ENCODE data around the gene C8G.

The C8G gene

DNA sequence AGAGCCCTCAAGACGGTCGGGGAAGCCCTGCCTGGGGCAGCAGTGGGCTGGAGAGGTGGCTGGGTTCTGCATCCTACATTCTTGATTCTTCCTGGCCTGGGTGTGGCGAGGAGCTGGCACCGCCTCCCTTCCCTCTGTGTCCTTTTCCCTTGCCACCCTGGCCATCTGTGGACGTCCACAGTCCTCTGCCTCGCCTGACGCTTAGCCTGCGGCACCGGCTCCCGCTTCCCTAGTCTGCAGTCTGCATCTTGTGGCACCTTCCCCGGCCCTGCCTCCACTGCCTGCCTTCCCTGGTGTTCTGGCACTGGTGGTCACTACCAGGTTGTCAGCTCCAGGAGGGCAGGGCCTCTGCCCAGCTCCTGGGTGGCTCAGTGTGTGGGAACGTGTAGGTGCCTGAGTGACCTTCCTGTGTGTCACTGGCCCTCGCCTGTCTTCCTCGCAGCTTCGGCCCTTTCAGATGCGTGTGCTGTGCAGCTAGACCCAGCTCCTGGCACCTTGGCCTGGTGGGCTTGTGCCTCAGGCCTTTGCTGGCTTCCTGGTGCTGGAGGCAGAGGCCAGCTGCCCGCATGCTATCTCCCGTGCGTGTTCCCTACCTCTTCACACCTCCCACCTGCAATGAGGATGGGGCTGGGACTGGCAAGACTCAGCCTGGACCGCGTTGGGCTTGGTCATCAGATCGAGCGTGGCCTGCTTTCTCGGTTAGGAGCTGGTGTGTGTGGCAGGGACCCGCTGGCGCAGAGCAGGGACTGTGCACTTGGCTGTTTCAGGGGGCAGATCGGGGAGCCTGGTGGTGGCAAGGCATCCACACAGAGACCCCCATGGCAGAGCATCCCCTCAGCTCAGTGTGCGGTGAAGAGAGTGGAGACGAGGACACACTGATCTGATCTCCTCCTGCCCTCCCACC, 37.8 kb upstream of the C8G start:
- Histone ChIP-seq H3K36me3 (ENCODE audit: control insufficient read depth, low read depth, low read length) (peaks cover 45% of the 10 kb centered on the region), H3K4me3 (ENCODE audit: low read length) (no peak overlapping the region), H3K27ac (ENCODE audit: low read length) (no peak overlapping the region), H3K27me3 (ENCODE audit: control insufficient read depth, insufficient read depth, low read length) (no peaks in the 10 kb centered on the region), H3K4me1 (ENCODE audit: control insufficient read depth, low read depth, low read length) (no peaks in the 10 kb centered on the region), H3K9ac (ENCODE audit: low read length) (no peak overlapping the region), H3K9me3 (ENCODE audit: control insufficient read depth, low read depth, low read length) (no peaks in the 10 kb centered on the region)

DNA sequence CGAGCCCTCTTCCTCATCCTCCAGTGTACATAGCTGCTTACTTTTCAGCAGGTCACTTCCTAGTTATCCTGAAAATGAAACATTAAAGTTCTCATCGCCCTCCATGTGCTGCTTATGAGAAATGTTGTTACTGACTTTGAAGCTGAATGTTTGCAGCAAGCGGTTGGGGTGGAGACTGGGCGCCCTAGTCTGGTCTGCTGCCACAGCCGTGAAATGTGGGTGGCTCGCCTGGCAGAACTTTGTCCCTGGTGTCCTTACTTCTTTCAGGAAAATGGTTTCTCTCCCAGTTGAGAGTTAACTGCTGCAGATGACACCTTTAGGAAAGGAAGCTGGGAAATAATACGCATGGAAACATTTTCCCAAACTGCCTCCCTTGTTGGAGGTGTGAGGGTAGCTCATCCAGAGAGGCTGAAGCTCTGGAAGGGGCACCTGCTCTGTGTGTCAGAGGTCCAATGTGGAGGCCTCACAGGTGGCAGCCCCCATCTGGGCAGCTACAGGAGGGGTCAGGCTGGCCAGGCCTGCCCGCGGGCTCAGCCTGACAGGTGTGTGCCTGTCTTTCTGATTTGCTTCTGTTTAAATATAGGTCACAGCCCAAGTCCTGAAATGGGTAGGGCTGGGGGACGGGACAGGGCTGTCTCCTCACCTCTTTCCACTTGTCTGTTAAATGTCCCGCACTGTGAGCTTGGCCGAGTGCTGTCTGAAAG, 34.7 kb upstream of the C8G start:
- Histone ChIP-seq H3K27me3 (ENCODE audit: control insufficient read depth, insufficient read depth, low read length) (no peaks in the 10 kb centered on the region), H3K9me3 (ENCODE audit: control insufficient read depth, low read depth, low read length) (no peaks in the 10 kb centered on the region), H3K36me3 (ENCODE audit: control insufficient read depth, low read depth, low read length) (peaks cover 47% of the 10 kb centered on the region), H3K4me3 (ENCODE audit: low read length) (no peak overlapping the region), H3K27ac (ENCODE audit: low read length) (no peak overlapping the region), H3K9ac (ENCODE audit: low read length) (no peak overlapping the region), H3K4me1 (ENCODE audit: control insufficient read depth, low read depth, low read length) (no peaks in the 10 kb centered on the region)

DNA sequence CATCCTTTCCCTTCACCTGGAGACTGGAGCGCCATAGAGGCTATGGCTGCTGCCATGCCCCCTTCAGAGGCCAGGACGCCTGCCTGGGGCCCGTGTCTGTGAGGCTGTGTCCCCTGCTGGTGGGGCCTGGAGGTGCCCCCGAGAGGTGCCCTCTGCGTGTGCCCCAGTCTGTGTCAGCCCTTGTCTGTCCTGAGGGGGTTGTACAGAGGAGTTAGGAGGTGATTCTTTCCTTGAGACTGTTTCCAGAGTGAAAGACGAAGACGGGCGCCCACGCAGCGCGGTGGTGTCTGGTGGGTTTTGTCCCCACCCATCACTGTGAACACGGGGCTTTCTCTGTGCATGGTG, 34.2 kb upstream of the C8G start:
- Histone ChIP-seq H3K27ac (ENCODE audit: low read length) (no peak overlapping the region), H3K36me3 (ENCODE audit: control insufficient read depth, low read depth, low read length) (peaks cover 51% of the 10 kb centered on the region), H3K4me3 (ENCODE audit: low read length) (no peak overlapping the region), H3K9me3 (ENCODE audit: control insufficient read depth, low read depth, low read length) (no peaks in the 10 kb centered on the region), H3K9ac (ENCODE audit: low read length) (no peak overlapping the region), H3K4me1 (ENCODE audit: control insufficient read depth, low read depth, low read length) (no peaks in the 10 kb centered on the region), H3K27me3 (ENCODE audit: control insufficient read depth, insufficient read depth, low read length) (no peaks in the 10 kb centered on the region)

DNA sequence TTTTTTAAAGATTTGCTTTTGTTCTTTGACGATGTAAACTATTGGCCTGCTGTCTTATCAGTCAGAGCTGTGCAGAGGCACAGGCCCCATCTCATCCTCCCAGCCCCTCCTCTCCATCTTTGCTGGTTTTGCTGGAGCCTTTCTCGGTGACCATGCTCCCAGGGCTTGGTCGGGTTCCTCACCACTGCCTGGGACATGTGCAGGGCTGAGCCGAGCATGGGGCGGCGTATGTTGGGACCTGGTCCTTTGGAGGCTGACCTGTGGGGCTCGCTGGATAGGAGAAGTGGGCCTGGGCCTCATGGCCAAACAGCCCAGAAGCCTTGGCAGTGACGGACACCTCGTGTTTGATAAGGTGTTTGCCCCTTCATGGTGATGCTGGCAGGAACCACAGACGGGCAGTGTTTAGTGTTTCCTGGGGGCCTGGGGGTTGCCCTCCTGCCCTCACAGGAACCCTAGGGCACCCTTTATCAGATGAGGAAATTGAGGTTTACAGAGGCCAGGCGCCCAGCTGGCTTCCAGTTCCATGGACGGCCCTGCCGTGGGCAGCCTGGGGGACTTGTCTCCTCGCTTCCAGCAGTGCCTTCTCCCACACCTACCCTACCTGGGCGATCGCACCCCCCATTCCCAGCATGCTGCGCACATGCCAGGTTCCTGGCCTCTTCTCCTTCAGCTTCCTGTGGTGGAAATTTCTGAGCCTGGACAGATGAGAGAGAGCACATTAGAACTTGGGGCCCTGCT, 31.2 kb upstream of the C8G start:
- H3K27ac ChIP-seq (ENCODE audit: low read length) = no peak overlapping the region
- H3K27me3 ChIP-seq (ENCODE audit: control insufficient read depth, insufficient read depth, low read length) = no peaks in the 10 kb centered on the region
- no peak overlapping the region for H3K9ac ChIP-seq (ENCODE audit: low read length)
- H3K36me3 ChIP-seq (ENCODE audit: control insufficient read depth, low read depth, low read length) = peaks cover 56% of the 10 kb centered on the region
- no peak overlapping the region for H3K4me3 ChIP-seq (ENCODE audit: low read length)
- H3K4me1 ChIP-seq (ENCODE audit: control insufficient read depth, low read depth, low read length) = no peaks in the 10 kb centered on the region
- no peaks in the 10 kb centered on the region for H3K9me3 ChIP-seq (ENCODE audit: control insufficient read depth, low read depth, low read length)

DNA sequence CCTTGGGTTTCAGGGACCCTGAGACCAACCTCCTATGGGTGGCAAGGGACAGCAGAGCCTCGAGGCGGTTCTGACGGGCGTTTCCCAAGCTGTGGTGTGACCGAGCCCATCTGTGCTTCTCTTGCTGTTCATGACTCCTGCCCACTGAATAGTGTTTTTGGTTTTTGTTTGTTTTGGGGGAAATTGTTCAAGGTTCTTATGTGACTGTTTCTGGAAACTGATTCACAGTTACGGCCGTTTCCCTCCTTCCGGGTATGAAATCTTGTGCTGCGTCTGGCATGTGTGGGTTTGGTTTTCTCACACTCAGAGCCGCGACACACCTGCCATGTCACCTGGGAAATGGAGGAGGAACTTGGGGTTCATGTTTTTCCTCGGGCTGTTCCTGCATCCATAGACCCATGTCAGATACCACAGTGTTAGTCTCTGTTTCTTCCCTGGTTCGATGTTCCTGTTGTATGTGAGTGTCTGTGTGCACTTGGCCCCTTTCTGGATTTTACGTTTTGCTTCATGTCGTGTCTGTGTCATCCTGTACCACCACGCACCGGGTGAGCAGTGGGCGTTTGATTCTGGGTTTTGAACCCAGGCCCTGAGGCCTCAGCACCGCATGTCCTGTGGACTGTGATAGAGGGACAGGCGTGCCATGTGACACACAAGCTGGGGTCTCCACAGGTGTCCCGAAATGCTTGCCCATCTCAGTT, 29.3 kb upstream of the C8G start:
- Histone ChIP-seq H3K9me3 (ENCODE audit: control insufficient read depth, low read depth, low read length) (no peaks in the 10 kb centered on the region), H3K27me3 (ENCODE audit: control insufficient read depth, insufficient read depth, low read length) (no peaks in the 10 kb centered on the region), H3K36me3 (ENCODE audit: control insufficient read depth, low read depth, low read length) (peaks cover 47% of the 10 kb centered on the region), H3K9ac (ENCODE audit: low read length) (no peak overlapping the region), H3K4me1 (ENCODE audit: control insufficient read depth, low read depth, low read length) (no peaks in the 10 kb centered on the region), H3K27ac (ENCODE audit: low read length) (no peak overlapping the region), H3K4me3 (ENCODE audit: low read length) (no peak overlapping the region)

DNA sequence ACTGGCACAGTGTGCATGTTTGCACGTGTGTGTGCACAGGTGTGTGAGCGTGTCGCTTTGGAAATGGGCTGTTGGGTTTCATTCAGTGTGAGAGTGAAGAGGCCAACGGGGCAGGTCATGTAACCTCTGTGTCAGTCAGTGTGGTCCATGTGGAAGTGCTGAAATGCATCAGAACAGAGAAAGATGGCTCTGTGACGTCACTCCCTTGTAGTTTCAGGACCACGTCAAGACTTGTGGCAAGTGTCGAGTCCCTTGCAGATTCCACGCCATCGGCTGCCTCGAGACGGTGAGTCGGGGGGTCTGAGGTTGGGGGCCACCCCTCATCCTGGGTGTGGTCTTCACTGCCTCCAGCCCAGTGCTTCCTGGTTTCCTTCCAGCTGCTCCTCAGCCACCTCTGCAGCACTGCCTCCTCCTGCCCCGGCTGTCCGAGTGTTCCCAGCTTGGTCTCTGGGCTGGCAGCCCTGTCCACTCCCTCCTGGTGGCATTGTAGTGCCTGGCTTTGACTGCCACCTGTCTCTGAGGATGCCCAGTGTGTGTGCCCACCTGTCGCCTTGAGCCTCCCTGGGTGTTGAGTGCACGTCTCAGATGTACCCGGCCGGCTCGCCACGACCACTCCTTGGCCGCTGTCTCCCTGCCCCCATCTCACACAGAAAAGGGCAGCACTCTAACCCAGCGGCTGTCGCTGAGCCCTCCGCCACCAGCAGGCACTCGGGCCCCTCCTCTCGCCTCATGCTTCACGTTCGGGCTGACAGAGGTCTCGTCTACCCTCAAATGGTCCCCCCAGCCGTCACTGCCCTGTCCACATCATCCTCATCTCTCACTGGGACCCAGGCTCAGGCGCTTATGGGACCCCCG, 28.5 kb upstream of the C8G start:
- Histone ChIP-seq H3K36me3 (ENCODE audit: control insufficient read depth, low read depth, low read length) (peaks cover 50% of the 10 kb centered on the region), H3K4me3 (ENCODE audit: low read length) (no peak overlapping the region), H3K27ac (ENCODE audit: low read length) (no peak overlapping the region)

DNA sequence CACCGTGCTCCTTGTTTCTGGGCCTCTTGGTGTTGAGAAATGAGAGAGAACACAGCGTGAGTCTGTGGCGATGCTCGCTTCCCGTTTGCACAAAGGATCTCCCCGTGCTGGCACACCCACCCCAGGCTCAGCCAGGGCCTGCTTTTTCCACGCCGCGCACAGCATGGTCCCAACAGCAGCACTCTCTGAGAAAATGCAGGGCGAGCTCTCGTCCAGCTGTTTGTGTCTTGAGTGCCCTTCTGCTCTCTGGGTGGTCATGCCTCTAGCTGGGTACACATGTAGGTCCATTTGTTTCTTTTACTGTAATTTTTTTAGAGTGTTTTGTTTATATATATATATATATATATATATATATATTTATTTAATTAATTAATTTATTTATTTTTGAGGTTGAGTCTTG, 27.1 kb upstream of the C8G start:
- Histone ChIP-seq H3K9me3 (ENCODE audit: control insufficient read depth, low read depth, low read length) (no peaks in the 10 kb centered on the region), H3K4me1 (ENCODE audit: control insufficient read depth, low read depth, low read length) (no peaks in the 10 kb centered on the region), H3K4me3 (ENCODE audit: low read length) (no peak overlapping the region), H3K27me3 (ENCODE audit: control insufficient read depth, insufficient read depth, low read length) (no peaks in the 10 kb centered on the region), H3K27ac (ENCODE audit: low read length) (no peak overlapping the region), H3K36me3 (ENCODE audit: control insufficient read depth, low read depth, low read length) (peaks cover 47% of the 10 kb centered on the region), H3K9ac (ENCODE audit: low read length) (no peak overlapping the region)

More for the DNA sequence above, 28.5 kb upstream of the C8G start:
- Histone ChIP-seq H3K9me3 (ENCODE audit: control insufficient read depth, low read depth, low read length) (no peaks in the 10 kb centered on the region), H3K9ac (ENCODE audit: low read length) (no peak overlapping the region), H3K27me3 (ENCODE audit: control insufficient read depth, insufficient read depth, low read length) (no peaks in the 10 kb centered on the region), H3K4me1 (ENCODE audit: control insufficient read depth, low read depth, low read length) (no peaks in the 10 kb centered on the region)

DNA sequence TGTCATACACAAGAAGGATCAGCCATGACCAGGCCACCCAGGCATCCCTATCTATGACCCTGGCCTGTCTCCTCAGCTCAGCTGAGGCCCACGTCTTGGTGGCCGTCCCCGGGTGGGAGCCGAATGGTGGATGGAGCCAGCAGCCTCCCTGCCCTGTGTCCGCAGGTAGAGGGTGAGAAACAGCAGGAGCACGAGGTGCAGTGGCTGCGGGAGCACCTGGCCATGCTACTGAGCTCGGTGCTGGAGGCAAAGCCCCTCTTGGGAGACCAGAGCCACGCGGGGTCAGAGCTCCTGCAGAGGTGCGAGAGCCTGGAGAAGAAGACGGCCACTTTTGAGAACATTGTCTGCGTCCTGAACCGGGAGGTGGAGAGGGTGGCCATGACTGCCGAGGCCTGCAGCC, 25.0 kb upstream of the C8G start:
- Histone ChIP-seq H3K27me3 (ENCODE audit: control insufficient read depth, insufficient read depth, low read length) (no peaks in the 10 kb centered on the region), H3K4me3 (ENCODE audit: low read length) (no peak overlapping the region), H3K9me3 (ENCODE audit: control insufficient read depth, low read depth, low read length) (no peaks in the 10 kb centered on the region), H3K36me3 (ENCODE audit: control insufficient read depth, low read depth, low read length) (peaks cover 51% of the 10 kb centered on the region), H3K4me1 (ENCODE audit: control insufficient read depth, low read depth, low read length) (no peaks in the 10 kb centered on the region), H3K9ac (ENCODE audit: low read length) (no peak overlapping the region), H3K27ac (ENCODE audit: low read length) (no peak overlapping the region)

DNA sequence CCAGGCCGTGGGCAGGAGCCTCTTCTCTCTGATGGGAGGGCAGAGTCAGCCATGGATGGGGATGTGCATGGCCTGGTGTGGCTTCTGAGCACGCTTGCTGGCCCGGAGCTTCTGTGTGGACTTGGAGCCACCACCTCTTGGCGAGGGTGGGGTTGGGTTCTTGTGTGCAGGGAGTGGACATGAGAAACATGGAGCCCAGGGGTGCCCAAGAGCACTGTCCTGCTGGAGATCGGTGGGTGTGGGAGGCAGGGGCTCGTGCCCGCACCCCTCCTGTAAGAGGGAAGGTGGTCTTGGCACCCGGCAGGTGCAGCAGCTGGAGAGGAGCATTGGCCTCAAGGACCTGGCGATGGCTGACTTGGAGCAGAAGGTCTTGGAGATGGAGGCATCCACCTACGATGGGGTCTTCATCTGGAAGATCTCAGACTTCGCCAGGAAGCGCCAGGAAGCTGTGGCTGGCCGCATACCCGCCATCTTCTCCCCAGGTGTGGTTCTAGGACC, 24.3 kb upstream of the C8G start:
- H3K27ac ChIP-seq (ENCODE audit: low read length) = no peak overlapping the region
- H3K9ac ChIP-seq (ENCODE audit: low read length) = no peak overlapping the region
- peaks cover 51% of the 10 kb centered on the region for H3K36me3 ChIP-seq (ENCODE audit: control insufficient read depth, low read depth, low read length)

DNA sequence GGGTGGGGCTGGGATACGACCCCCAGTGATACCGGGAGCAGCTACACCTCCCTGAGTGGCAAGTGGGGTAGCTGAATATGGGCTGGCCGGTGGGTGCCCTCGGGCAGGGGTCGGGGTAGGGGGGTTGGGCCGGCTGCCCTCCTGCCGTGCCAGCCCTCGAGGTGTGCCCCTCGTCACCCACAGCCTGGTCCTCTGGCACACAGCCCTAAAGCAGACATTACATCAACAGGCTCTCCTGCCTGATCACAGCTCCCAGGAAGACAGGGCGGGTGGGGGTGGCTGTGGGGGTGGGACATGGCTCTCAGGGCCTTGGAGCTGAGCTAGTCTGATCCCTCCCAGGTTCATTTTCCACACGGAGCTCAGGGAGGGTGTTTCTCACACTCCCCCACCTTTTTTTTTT, 23.7 kb upstream of the C8G start:
- Histone ChIP-seq H3K36me3 (ENCODE audit: control insufficient read depth, low read depth, low read length) (peaks cover 52% of the 10 kb centered on the region), H3K27me3 (ENCODE audit: control insufficient read depth, insufficient read depth, low read length) (no peaks in the 10 kb centered on the region), H3K27ac (ENCODE audit: low read length) (no peak overlapping the region), H3K9ac (ENCODE audit: low read length) (no peak overlapping the region), H3K4me1 (ENCODE audit: control insufficient read depth, low read depth, low read length) (no peaks in the 10 kb centered on the region), H3K9me3 (ENCODE audit: control insufficient read depth, low read depth, low read length) (no peaks in the 10 kb centered on the region), H3K4me3 (ENCODE audit: low read length) (no peak overlapping the region)

More for the DNA sequence above, 24.3 kb upstream of the C8G start:
- no peaks in the 10 kb centered on the region for H3K9me3 ChIP-seq (ENCODE audit: control insufficient read depth, low read depth, low read length)
- no peaks in the 10 kb centered on the region for H3K4me1 ChIP-seq (ENCODE audit: control insufficient read depth, low read depth, low read length)
- H3K4me3 ChIP-seq (ENCODE audit: low read length) = no peak overlapping the region
- H3K27me3 ChIP-seq (ENCODE audit: control insufficient read depth, insufficient read depth, low read length) = no peaks in the 10 kb centered on the region

Data from iPS-18a (cell line).